Ecto neural progenitor cell (in vitro differentiated cells): Measurements from ENCODE around the gene PITPNM1.
"Not testable (repeated sequence)": the region's sequence is repeated elsewhere in the genome, so short reads cannot be mapped to it uniquely, and the experiment has no call there.

Source experiments
- DNase-seq: peaks from one replicate; pipeline ENCODE4 v3.0.0-alpha.2; 2018; ENCODE audit warnings: low spot score

The PITPNM1 gene

DNA sequence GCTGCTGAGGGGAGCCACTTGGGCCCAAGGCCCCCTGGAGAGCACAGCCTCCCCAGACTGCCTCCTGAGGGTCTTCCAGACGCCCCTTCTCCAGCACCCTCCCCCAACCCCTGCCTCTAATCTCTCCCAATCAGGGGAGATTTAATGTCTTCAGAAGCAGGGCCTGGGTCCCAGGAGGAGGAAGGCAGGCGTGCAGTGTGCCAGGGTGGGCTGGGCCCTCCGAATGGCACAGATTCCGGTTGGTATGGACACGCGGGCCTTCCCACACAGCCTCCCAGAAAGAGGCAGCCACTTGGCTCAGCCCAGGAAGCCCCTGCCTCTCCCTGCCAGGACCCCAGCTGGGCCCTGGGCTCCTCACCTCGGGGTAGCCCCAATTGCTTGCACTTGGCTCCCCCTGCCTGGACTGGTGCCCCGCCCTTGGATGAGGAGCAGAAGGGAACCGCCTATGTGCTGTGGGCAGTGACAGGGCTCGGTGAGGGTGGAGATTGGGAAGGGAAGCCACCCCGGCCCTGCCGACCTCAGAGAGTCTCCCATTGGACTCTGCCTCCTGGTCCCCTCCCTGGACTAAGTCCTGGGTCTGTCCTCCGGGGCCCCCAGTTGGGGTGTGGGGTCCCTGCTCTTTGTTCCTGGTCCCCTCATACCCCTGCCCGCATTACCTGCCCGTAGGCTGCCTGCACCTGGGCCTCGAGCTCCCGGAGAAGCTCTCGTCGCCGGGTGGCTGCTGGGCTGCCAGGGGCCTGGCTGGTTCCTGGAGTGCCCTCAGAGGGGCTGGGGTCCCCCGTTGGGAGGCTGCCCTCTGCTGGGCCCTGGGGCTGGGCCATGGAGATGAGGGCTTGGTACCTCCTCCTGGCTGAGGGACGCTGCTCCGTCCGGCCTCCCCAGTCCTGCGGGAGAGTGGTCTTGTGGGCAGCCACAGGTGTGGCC lies 18.7 kb upstream of the PITPNM1 start:
- DNase-seq = no peak

DNA sequence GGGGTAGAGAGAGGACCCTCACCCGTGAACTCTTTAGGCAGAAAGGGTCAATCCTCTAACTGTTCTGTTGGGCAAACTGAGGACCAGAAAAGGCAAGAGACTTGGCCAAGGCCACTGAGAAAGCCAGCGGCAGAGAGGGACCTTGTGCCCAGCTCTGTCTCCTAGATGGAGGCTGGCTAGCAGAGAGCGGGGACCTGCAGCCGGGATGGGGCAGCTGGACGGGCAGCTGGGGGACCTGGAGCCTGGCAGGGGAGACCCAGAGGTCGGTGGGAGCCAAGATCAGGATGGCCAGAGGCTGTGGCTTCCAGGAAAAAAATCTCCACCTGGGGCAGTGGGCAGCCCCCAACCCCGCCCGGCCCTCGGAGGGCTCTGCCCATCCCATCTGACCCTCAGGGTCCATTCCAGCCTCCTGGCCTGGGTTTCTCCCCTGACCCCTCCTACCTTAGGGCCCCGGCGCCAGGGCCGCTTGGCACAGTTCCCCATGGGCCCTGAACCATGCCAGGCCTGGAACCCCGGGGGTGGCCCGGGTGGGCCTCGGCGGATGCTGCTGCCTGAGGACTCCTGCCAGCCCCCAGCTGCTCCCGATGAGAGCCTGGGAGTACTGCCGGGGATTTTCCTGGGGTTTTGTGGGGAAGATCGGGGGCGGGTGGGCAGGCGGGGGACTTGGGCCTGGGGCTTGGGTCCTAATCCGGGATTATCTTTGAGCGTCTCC lies 17.8 kb upstream of the PITPNM1 start, which contains the start of gene CABP2:
Gene CABP2, minus strand, starts transcription at position 603 of the 712 bp plus-strand sequence. Its CDS starts 120 bp downstream, at position 483.
- DNase-seq = no peak

DNA sequence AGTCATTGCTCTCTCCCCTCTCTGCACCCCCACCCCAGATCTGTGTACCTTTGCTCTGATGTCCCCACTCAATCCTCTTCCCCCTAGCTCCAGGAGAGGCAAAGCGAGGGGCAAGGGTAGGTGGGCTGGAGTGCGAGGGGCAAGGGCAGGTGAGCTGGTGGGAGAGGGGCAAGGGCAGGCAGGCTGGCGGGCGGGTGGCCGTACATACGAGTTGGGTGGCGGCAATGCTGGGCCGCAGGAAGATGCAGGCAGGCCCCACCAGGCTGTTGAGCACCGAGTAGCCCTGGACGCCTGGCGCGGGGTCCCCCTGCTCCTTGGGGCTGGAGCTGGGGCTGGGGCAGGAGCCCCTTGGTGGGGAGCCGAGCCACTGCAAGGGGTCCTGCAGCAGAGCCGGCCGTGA lies 17.2 kb upstream of the PITPNM1 start:
- no peak for DNase-seq

DNA sequence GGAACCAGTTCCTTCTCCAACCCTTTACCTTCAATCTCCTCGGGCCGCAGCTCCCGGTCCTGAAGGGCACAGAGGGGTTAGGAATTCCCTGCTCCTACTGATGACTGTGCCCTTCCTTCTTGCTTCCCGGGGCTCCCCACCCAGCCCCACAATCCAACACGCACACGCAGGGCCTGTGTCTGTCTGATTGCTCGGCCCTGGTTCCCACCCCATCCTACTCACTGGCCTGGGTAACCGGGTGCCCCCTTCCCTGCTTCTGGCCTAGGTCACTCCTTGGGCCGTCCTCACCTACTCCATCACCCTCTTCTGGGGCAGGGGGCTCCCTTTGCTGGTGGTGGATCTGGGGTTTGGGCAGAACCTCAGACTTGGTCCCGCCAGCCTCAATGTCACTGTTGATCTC lies 16.8 kb upstream of the PITPNM1 start:
- no peak for DNase-seq

DNA sequence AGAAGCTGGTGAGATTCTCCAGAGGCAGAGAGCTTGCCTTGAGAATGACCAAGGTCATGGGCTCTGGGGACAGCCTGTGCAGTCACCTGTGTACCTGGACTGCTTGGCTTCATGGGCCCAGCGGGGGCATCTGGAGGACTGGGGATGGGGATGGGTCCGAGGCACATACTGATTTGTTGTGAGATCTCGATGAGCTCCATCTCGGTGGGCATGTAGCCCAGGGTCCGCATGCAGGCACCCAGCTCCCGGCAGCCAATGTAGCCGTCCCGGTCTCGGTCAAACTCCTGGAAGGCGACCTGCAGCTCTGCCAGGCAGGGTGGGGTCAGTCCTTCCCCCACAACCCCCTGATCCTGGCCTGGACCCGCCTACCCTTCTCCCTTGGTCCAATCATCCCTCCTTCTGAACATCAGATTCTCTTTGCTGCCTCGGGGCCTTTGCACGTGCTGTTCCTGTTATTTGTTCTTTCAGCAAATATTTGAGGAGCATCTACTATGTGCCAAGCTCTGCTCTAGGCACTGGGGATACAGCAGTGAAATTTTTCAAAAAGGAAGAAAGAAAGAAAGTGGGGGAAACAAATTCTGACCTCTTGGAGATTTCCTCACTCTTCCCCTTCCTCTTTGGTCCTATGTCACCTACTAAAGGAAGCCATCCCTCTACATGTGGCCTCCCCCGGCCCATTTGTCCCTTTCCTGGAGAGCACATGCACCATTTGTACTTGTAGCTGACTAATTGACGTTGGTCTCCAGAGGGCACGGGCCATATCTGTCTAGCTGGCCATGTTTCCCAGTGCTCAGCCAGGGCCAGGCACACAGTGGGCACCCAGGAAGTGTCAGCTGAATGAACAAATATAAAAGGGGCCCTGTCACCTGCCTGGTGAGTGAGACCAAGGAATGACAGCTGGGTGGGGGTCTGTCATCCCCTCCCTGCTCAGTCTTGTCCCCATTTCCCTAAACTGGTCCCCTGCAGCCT lies 16.0 kb upstream of the PITPNM1 start:
- no peak for DNase-seq

DNA sequence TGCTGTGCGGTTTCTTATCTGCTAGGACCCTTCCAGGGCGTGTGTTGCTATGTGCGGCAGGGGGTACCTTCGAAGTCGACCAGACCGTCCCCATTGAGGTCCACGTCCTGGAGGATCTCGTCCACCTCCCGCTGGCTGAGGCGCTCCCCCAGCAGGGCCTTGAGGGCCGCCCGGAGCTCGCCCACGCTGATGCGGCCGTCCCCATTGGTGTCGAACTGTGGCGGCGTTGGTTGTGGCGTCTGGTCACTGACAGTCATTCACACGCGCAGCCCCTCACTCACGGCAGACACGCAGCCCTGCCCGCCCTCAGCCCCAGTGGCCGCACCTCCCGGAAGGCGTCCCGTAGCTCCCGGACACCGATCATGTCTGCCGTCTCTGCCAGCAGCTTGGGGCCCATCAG lies 14.6 kb upstream of the PITPNM1 start:
- no peak for DNase-seq

DNA sequence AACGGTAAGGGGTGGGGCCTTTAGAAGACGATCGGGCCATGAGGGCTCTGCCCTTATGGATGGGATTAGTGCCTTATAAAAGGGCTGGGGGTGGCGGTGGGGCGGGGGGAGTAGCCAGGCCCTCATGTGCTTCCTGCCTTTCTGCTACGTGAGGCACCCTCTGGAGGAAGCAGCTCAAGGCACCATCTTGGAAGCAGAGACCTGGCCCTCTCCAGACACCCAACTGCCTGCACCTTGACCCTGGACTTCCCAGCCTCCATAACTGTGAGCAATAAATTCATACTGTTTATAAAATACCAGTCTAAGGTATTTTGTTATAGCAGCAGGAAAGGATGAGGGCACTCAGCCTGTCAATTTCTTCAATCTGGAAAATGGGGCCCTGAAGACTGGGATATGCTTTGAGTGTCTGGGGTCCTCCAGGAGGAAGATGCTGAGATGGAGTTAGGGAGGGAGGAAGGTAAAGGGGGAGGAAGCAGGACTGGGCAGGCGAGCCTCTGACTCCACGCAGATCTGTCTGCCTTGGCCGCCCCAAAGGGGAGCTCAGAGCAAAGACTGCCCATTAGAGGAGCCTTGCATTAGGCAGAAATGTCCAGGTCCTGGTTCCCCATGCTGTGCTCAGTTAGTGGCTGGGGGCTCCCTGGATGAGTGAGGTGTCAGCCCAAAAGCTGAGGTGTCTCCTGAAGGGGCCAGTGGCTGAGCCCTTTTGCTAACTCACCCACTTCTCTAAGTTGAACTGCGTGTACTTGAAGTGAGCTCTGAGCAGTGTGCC lies 12.8 kb upstream of the PITPNM1 start:
- no peak for DNase-seq

DNA sequence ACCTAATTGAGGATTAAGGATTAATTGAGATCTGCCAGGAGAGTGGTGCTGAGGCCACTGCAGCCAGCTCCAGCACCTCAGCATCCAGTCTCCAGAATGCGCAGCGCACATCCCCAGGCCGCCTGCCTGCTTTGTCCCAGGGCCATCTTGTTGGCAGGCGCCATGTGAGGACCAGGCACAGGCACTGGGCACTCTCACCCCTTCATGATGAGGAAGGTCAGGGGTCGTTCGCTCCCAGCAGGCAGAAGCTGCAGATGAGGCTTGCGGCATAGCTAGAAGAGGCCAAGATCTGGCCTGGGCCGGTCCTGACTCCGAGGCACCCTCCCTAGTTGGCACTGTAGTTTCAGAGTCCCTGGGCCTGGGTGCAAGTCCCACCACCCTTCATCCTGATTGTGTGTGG lies 11.6 kb upstream of the PITPNM1 start:
- DNase-seq = no peak

DNA sequence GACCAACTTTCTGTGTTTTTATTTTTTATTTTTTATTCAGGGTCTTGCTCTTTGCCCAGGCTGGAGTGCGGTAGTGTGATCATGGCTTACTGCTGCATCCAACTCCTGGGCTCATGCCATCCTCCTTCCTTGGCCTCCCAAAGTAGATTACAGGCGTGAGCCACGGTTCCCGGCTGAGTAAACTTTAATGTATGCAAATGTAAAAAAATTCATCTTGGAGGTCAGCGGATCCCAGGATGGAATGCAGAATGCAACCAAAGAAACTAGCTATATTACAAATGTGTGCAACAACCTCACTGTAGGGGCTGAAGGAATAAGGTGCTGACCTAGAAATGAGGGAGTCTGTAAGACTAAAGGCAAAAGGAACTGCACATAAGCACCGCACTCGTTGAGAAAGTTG lies 9.0 kb upstream of the PITPNM1 start:
- DNase-seq = no peak

DNA sequence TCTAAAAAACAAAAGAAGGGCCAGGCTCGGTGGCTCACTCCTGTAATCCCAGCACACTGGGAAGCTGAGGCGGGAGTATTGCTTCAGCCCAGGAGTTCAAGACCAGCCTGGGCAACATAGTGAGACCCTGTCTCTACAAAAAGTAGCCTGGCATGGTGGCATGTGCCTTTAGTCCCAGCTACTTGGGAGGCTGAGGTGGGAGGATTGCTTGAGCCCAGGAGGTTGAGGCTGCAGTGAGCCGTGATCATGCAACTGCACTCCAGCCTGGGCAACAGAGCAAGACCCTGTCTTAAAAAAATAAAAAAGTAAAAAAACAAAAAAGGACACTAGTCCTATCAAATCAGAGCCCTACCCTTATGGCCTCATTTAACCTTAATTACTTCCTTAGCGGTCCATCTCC lies 6.4 kb upstream of the PITPNM1 start:
- DNase-seq = not testable (repeated sequence)

DNA sequence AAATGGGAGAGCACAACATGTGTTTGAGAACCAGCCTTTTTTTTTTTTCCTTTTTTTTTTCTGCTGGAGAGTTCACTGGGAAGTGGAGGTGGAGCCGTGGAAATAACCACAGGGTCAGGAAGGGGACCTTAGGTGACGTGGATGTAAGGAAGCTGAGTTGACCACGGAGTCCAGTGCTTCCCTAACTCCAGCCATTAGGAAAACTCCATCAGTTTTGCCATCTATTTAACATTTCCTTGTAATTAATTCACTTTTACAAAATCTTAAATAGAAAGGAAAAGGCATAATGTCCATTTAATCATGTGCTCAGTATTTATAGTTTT lies 4.8 kb upstream of the PITPNM1 start:
- DNase-seq = no peak

DNA sequence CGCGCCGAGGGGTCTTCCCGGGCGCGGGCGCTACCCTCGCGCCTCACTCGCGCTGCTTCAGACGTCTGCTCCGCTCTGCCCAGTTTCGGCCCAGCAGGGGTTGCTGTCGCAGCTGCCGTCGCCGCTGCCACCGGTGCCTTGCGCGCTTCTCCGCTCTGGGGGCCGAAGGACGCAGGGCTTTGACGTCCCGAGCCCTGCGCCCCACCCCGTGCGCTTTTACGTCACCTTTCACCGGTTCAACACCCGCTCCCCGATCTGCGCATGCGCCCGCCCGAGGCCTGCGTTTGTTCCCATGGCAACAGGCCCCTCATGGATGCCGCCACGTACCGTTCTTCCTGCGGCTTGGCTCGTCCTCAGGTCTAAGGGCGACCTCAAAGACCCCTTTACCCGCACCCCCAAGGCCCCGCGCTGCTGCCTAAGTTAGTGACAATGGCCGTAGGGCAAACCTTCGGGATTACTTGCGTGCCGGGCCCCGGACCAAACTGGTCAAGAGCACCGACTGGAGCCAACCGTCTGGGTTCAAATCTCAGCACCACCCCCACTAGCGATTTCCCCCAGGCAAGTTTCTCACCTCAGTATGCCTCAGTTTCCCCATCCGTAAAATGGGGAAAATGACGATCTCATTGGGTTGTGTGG lies 3.4 kb upstream of the PITPNM1 start:
- DNase-seq = peak; percentile 98

DNA sequence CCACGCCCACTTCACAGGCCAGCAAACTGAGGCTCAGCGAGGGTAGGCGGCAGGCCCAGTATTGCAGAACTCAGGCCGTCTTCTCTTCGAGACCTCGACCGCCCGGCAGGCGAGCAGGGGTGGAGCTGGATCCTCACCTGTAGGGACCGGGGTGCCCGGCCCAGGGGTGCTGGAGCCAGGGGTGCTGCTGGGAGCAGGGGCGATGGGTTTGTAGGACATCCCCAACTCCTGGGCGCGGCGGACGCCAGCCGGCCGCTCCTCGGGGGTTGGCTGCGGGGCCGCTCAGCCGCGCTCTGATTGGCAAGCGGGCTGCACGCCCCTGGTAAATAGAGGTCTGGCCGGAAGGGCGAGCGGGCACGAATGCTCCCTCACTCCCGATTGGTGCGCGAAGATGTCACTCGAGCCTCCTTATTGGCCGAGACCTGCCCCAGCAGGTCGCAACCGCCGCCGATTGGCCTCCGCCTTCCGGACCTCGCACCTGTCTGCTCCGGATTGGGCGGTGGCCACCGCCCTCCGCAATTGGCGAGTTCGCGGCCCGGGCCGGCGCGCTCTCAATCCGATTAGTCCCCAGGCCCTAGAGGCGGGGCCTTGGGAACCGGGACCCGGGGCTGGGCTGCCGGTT lies 2.8 kb upstream of the PITPNM1 start, which contains the start of gene CDK2AP2:
Gene CDK2AP2, minus strand, starts transcription at position 299 of the 622 bp plus-strand sequence. Its CDS starts 80 bp downstream, at position 219.
- peak; percentile 99 for DNase-seq

DNA sequence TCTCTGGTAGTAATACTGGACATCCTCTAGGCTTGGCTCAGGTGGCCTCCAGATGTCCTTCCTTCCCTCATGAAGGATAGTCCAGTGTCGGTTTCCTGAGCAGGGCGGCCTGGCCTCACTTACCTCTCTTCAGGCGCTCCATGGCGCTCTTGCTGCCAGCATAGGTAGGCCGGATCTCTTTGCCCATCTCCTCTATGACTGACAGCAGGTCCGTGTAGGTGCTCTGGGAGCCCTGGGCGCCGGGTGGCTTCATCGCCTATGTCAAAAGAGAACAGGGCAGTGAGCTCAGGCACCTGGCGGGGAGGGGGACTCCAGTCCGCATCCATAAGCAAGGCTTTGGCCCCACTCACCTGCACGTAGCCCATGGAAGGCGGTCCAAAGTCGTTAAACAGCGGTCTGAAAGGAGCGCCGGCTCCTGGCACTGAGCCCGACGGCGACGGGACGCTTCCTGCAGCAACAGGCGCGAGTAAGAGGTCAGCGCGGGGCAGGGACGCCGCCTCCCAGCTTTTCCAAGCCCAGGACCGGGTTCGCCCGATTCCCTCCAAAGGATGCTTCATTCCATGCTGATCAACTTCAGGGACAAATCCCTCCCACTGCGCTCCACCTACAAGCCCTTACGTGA lies 2.2 kb upstream of the PITPNM1 start:
- no peak for DNase-seq

DNA sequence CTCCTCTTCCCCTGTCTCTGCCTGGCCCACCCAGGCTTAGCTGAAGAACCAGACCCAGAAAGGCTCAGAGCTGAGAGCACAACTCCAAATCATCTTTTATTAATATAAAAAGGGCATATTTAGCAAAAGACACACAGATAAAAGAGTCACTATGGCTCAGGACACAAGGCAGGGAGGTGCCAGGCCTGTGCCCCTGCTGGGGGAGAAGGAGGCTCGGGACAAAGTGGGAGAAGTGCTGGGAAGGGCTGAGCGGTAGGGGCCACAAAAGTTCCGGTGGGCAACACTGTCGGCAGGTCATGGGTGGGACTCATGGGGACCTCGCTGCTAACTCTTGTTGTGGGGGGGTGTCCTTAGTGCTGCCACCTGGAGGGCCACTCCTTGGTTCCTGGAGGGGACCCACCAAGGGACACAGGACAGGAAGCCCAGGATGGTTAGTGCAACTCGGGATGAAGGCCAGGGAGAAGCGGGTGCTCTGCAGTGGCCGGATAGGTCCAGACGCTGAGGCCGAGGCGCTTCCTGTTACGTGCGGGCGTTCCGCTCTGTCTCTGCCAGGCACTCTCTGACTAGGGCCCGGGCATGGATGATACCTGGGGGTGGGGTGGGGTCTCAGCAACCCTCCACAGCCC lies 1.4 kb upstream of the PITPNM1 start:
- no peak for DNase-seq

DNA sequence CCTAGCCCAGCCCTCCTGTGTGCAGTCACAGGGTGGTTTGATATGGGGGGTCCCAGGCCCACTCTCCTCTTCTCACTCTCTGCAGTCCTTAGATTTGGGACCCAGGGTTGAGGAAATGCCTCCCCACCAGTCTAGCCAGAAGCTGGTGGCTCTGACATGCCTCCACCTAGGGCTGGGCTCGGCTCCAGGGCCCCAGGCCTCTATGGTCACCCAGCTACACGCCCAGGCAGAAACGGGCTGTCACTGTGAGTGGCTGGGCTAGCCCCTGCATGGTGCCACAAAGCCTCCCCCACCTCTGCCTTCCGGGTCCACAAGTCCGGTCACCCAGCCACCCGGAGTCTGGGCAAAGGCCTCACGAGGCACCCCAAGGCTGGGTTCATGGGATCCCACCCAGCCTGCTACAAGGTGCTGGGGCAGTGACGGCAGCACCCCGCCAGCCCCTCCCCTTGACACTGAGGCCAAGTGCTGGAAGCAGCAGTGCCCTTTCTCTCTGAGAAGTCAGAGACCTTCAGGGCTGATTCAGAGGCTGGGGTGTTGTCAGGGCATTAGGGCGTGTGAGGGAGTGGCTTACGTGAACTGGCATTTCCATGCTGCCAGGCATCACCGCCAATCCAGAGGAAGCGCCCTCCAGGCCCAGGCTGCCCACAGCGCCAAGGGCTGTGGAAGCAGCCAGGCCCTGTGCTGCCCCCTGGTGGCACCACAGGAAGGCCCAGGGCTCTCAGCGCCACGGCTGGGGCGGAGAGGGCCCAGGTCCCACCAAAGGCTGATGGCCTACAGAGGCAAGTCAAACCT lies 638 bp upstream of the PITPNM1 start:
- DNase-seq = peak; percentile 89

DNA sequence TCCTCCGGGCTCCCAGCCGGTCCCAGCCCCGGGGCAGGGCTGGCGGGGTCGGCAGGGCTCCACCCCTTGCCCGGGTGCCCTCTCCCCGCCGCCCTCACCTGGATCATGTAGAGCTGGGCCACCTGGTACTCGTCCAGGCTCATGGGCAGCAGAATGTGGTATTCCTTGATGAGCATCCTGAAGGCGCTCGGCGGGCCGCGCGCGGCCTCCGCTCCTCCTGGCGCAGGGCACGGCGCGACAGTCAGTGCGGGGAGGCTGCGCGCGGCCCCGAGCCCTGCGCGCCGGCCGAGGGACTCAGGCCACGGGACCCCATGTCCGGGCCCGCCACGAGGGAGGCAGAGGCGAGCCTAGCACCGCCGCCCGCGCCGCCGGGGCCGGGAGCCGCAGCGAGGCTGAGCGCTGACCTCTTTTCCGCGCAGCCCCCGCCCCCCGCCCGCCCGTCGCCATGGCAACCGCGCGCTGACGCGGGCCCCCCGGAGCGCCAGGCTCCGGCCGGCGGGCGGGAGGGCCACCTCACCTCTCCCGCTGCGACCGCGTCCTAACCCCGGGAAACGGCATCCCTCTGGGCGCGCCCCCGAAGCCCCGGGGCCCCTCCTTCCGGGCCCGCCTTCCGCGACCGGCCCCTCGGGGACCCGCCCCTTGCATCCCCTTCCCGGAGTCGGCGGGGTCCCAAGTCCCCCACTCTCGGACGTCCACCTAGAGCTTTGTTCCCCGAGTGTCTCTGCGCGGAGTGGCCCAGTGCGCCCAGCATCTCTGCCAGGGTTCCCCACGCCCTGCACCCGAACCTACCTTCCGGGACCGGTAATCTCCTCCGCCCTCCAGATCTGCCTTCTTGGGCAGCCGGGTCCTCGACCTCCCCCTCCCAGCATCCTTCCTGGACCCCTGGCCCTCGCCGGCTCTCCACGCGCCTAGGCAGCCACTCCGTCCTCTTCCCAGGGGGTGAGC lies 886 bp downstream of the PITPNM1 start:
- peak; percentile 69 for DNase-seq
